Measurements from ENCODE around the gene DNAAF3. TPM values are rescaled to one million over a fixed set of nuclear protein-coding genes. Genes with fewer than 3 reads are reported as not detected.

Gene DNAAF3
- total and polyA plus RNA-seq, 5 donors from 2014 or later = not detected

DNA sequence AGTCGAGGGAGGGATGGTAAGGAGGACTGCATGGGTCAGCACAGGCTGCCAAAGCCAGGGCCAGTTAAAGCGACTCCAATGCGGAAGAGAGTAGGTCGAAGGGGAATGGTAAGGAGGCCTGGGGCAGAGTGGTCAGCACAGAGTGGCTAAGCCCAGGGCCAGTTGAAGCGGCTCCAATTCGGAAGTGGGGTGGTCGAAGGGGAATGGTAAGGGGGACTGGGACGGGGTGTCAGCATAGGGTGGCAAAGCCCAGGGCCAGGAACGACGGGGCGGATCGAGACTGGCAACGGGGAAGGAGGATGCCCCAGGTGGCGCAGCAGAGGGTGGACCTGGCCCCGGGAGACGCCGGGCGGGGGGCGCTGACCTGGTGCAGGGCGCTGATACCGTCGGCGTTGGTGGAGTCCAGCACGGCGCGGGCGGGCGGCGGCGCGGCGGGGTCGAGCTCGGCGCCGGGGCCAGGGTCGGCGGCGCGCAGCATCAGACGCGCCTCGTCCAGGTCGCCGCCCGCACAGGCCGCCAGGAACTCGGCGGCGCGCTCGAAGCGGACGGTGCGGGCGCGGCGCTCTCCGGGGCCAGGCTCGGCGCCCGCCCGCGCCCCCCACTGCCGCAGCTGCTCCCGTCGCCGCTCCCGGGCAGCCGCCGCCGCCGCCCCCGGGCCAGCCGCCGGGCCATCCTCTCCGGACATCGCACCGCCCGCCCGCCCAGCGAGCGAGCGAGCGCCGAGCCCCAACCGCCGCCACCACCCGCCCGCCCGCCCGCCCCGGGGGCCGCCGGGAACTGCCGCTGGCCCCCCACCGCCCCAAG, 49.4 kb downstream of the DNAAF3 start, which contains the start of gene PPP1R12C:
Gene PPP1R12C (minus strand): TSS at position 779 of the 804 bp plus-strand sequence. CDS start 94 bp downstream, at position 685.
- no peaks in the 10 kb centered on the region for H3K9me3 ChIP-seq (ENCODE audit: control insufficient read depth in 2 of 2, low read length in 2 of 2)

GRCh38 chr19:55116232-55116858, 50.1 kb downstream of the DNAAF3 start:
- peak overlapping the region; percentile 96 to 100 (median 98) for H3K4me3 Mint-ChIP-seq
- H3K4me3 ChIP-seq (ENCODE audit: low read depth, low read length) = peak overlapping the region; percentile 76
- H3K36me3 Mint-ChIP-seq = peaks cover 2% of the 10 kb centered on the region
- ATAC-seq (ENCODE audit: low read depth in 2 of 2) (no peak), DNase-seq (peak; percentile 41 to 73 (median 41))
- H3K9me3 ChIP-seq (ENCODE audit: control insufficient read depth in 2 of 2, low read length in 2 of 2) = no peaks in the 10 kb centered on the region
- H3K27me3 ChIP-seq (ENCODE audit: control insufficient read depth, insufficient read depth, low read length) = no peaks in the 10 kb centered on the region
- peaks cover 10% of the 10 kb centered on the region for H3K36me3 ChIP-seq (ENCODE audit: control insufficient read depth, insufficient read depth, low read length)
- peaks cover 10% of the 10 kb centered on the region for H3K27me3 Mint-ChIP-seq
- peak overlapping the region; percentile 71 for H3K27ac ChIP-seq (ENCODE audit: insufficient read depth, low read length, poor library complexity, severe bottlenecking)
- H3K4me1 ChIP-seq (ENCODE audit: control insufficient read depth, insufficient read depth, low read length, poor library complexity, severe bottlenecking) = peaks cover 37% of the 10 kb centered on the region
- H3K27ac Mint-ChIP-seq = peak overlapping the region; percentile 98 to 99 (median 99)
- H3K9me3 Mint-ChIP-seq = peaks cover 0 to 1% (median 0%) of the 10 kb centered on the region in 7 donors
- peaks cover 9 to 48% (median 26%) of the 10 kb centered on the region in 4 donors for H3K4me1 Mint-ChIP-seq

More for the DNA sequence above, 49.4 kb downstream of the DNAAF3 start, which contains the start of gene PPP1R12C:
- DNase-seq = peak in 1 of 3 donors; percentile 20
- H3K9me3 Mint-ChIP-seq = peaks cover 0 to 1% (median 0%) of the 10 kb centered on the region in 7 donors
- no peaks in the 10 kb centered on the region for H3K27me3 ChIP-seq (ENCODE audit: control insufficient read depth, insufficient read depth, low read length)
- ATAC-seq (ENCODE audit: low read depth in 2 of 2) = peak; percentile 2 to 4
- H3K36me3 Mint-ChIP-seq = no peaks in the 10 kb centered on the region
- H3K4me1 Mint-ChIP-seq = peaks cover 9 to 48% (median 26%) of the 10 kb centered on the region in 4 donors
- peak within 1 kb of the TSS; percentile 98 to 100 (median 99) for H3K4me3 Mint-ChIP-seq
- H3K27ac Mint-ChIP-seq = peak within 1 kb of the TSS; percentile 98 to 99 (median 99)
- peaks cover 10% of the 10 kb centered on the region for H3K27me3 Mint-ChIP-seq
- H3K27ac ChIP-seq (ENCODE audit: insufficient read depth, low read length, poor library complexity, severe bottlenecking) = peak within 1 kb of the TSS; percentile 71
- peaks cover 7% of the 10 kb centered on the region for H3K36me3 ChIP-seq (ENCODE audit: control insufficient read depth, insufficient read depth, low read length)
- peaks cover 37% of the 10 kb centered on the region for H3K4me1 ChIP-seq (ENCODE audit: control insufficient read depth, insufficient read depth, low read length, poor library complexity, severe bottlenecking)
- H3K4me3 ChIP-seq (ENCODE audit: low read depth, low read length) = peak within 1 kb of the TSS; percentile 80

GRCh38 chr19:55115446-55116065, 50.9 kb downstream of the DNAAF3 start:
- H3K36me3 Mint-ChIP-seq = peaks cover 8% of the 10 kb centered on the region
- peaks cover 0 to 1% (median 0%) of the 10 kb centered on the region in 7 donors for H3K9me3 Mint-ChIP-seq
- Histone ChIP-seq H3K9me3 (ENCODE audit: control insufficient read depth in 2 of 2, low read length in 2 of 2) (no peaks in the 10 kb centered on the region), H3K4me1 (ENCODE audit: control insufficient read depth, insufficient read depth, low read length, poor library complexity, severe bottlenecking) (peaks cover 37% of the 10 kb centered on the region), H3K27ac (ENCODE audit: insufficient read depth, low read length, poor library complexity, severe bottlenecking) (peak overlapping the region; percentile 39), H3K4me3 (ENCODE audit: low read depth, low read length) (peak overlapping the region; percentile 76), H3K27me3 (ENCODE audit: control insufficient read depth, insufficient read depth, low read length) (no peaks in the 10 kb centered on the region), H3K36me3 (ENCODE audit: control insufficient read depth, insufficient read depth, low read length) (peaks cover 10% of the 10 kb centered on the region)
- peak overlapping the region; percentile 96 to 100 (median 98) for H3K4me3 Mint-ChIP-seq
- DNase-seq (no peak), ATAC-seq (ENCODE audit: low read depth in 2 of 2) (no peak)
- peaks cover 8 to 51% (median 28%) of the 10 kb centered on the region in 4 donors for H3K4me1 Mint-ChIP-seq
- peaks cover 10% of the 10 kb centered on the region for H3K27me3 Mint-ChIP-seq
- peak overlapping the region; percentile 98 to 99 (median 99) for H3K27ac Mint-ChIP-seq

- Histone ChIP-seq H3K27ac (ENCODE audit: insufficient read depth, low read length, poor library complexity, severe bottlenecking) (no peak overlapping the region), H3K9me3 (ENCODE audit: control insufficient read depth in 2 of 2, low read length in 2 of 2) (no peaks in the 10 kb centered on the region), H3K27me3 (ENCODE audit: control insufficient read depth, insufficient read depth, low read length) (no peaks in the 10 kb centered on the region), H3K4me3 (ENCODE audit: low read depth, low read length) (no peak overlapping the region), H3K4me1 (ENCODE audit: control insufficient read depth, insufficient read depth, low read length, poor library complexity, severe bottlenecking) (peaks cover 37% of the 10 kb centered on the region), H3K36me3 (ENCODE audit: control insufficient read depth, insufficient read depth, low read length) (peaks cover 17% of the 10 kb centered on the region)
- Mint-ChIP-seq H3K9me3 (peaks cover 0 to 1% (median 0%) of the 10 kb centered on the region in 7 donors), H3K4me1 (peaks cover 5 to 49% (median 29%) of the 10 kb centered on the region in 4 donors), H3K27me3 (peaks cover 10% of the 10 kb centered on the region), H3K27ac (peak overlapping the region in 1 of 3 donors; percentile 98), H3K36me3 (peaks cover 8% of the 10 kb centered on the region), H3K4me3 (peak overlapping the region; percentile 51 to 100 (median 80))
- DNase-seq (no peak), ATAC-seq (ENCODE audit: low read depth in 2 of 2) (no peak)
Measured at GRCh38 chr19:55114566-55115145, 51.8 kb downstream of the DNAAF3 start.

DNA sequence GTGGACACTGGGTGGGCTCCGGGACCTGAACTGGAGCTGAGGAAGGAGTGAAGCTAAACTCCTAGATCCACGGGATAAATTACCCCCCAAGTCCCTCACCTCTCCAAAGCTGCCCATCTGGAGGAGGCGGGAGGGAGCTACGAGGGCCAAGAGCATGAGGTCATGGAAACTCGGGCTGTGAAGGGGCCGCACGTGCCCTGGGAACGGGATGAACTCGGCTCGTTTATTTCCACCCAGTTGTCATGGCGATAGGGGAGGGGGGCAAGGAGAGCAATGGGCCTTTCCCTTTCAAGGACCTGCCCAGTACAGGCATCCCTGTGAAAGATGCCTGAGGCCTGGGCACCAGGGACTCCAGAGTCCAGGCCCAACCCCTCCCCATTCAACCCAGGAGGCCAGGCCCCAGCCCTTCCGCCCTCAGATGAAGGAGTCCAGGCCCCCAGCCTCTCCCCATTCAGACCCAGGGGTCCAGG, 52.8 kb downstream of the DNAAF3 start:
- Mint-ChIP-seq H3K9me3 (no peaks in the 10 kb centered on the region), H3K27me3 (peaks cover 10% of the 10 kb centered on the region), H3K4me1 (peaks cover 0 to 42% (median 23%) of the 10 kb centered on the region in 4 donors), H3K27ac (no peak overlapping the region), H3K36me3 (peaks cover 17% of the 10 kb centered on the region), H3K4me3 (peak overlapping the region in 1 of 4 donors; percentile 19)
- no peak overlapping the region for H3K27ac ChIP-seq (ENCODE audit: insufficient read depth, low read length, poor library complexity, severe bottlenecking)
- no peaks in the 10 kb centered on the region for H3K9me3 ChIP-seq (ENCODE audit: control insufficient read depth in 2 of 2, low read length in 2 of 2)
- no peak for DNase-seq
- H3K36me3 ChIP-seq (ENCODE audit: control insufficient read depth, insufficient read depth, low read length) = peaks cover 25% of the 10 kb centered on the region
- ATAC-seq (ENCODE audit: low read depth in 2 of 2) = no peak
- H3K27me3 ChIP-seq (ENCODE audit: control insufficient read depth, insufficient read depth, low read length) = no peaks in the 10 kb centered on the region
- H3K4me1 ChIP-seq (ENCODE audit: control insufficient read depth, insufficient read depth, low read length, poor library complexity, severe bottlenecking) = peaks cover 37% of the 10 kb centered on the region
- no peak overlapping the region for H3K4me3 ChIP-seq (ENCODE audit: low read depth, low read length)

GRCh38 chr19:55112777-55113569, 53.4 kb downstream of the DNAAF3 start:
- Histone ChIP-seq H3K4me3 (ENCODE audit: low read depth, low read length) (no peak overlapping the region), H3K9me3 (ENCODE audit: control insufficient read depth in 2 of 2, low read length in 2 of 2) (no peaks in the 10 kb centered on the region), H3K36me3 (ENCODE audit: control insufficient read depth, insufficient read depth, low read length) (peaks cover 26% of the 10 kb centered on the region), H3K27ac (ENCODE audit: insufficient read depth, low read length, poor library complexity, severe bottlenecking) (no peak overlapping the region), H3K27me3 (ENCODE audit: control insufficient read depth, insufficient read depth, low read length) (no peaks in the 10 kb centered on the region), H3K4me1 (ENCODE audit: control insufficient read depth, insufficient read depth, low read length, poor library complexity, severe bottlenecking) (peaks cover 30% of the 10 kb centered on the region)
- Mint-ChIP-seq H3K36me3 (peaks cover 20% of the 10 kb centered on the region), H3K4me1 (peaks cover 0 to 39% (median 22%) of the 10 kb centered on the region in 4 donors), H3K9me3 (peaks cover 0 to 2% (median 0%) of the 10 kb centered on the region in 7 donors), H3K27ac (no peak overlapping the region), H3K27me3 (peaks cover 10% of the 10 kb centered on the region), H3K4me3 (peak overlapping the region in 2 of 4 donors; percentile 19 to 27)
- DNase-seq (no peak), ATAC-seq (ENCODE audit: low read depth in 2 of 2) (no peak)

Measured in CD4-positive, CD25-positive, alpha-beta regulatory T cell (primary cell).